HCT116 (cell line): ENCODE results near the gene OR11A1. TPM values are rescaled to one million over a fixed set of nuclear protein-coding genes. Genes with fewer than 3 reads are reported as not detected.

Source experiments
- ATAC-seq: fragments of 200-7000 bp; cut with Tn5 transposase; 2 replicates; pipeline ENCODE4 v1.9.1; 2020; ENCODE audit warnings: mild to moderate bottlenecking, moderate library complexity
- BruUV-seq: library from RNA; stranded (reverse); fragments of 400-500 nt; replicated peaks from 2 replicates; lab custom pipeline; 2021; lab: Mats Ljungman, UMichigan
- CTCF ChIA-PET: fragments of 300-600 bp; sonication (Branson Sonifier 250); formaldehyde crosslinking; loops from one replicate; lab custom pipeline; 2021; ENCODE audit warnings: antibody characterized with exemption; lab: Charles Lee
- POLR2A ChIA-PET: fragments of 300-600, 350-600 bp; sonication (Branson Sonifier 250); formaldehyde crosslinking; loops from one replicate; lab custom pipeline; 2021; ENCODE audit warnings: antibody characterized with exemption; lab: Charles Lee
- RAD21 ChIA-PET, 2 experiments: fragments of 300-600 bp; sonication (Branson Sonifier 250); formaldehyde crosslinking; loops; one replicate each; lab custom pipeline; 2023; ENCODE audit warnings: low total read pairs in 2 of 2; ENCODE audit not compliant: uncharacterized antibody in 2 of 2, unreplicated experiment in 2 of 2, low non-redundant PET in 1 of 2; lab: Charles Lee
- DNase-seq: peaks from one replicate; pipeline ENCODE4 v3.0.0-alpha.2; 2010; ENCODE audit warnings: low read depth, low spot score
- H2AFZ ChIP-seq: fragments of 200-600 bp; shearing (Covaris generic), sonication (generic); 2 replicates; pipeline ENCODE4 v1.6.1; 2017; ENCODE audit warnings: low read depth, mixed run types, mixed read lengths, antibody characterized with exemption, low read length; ENCODE audit not compliant: poor library complexity, severe bottlenecking
- H3K27ac ChIP-seq: 2 replicates; pipeline ENCODE4 v1.5.1; 2012; ENCODE audit warnings: low read depth, low read length
- H3K27me3 ChIP-seq: fragments of 200-600 bp; sonication (generic); 2 replicates; pipeline ENCODE4 v1.6.1; 2016; ENCODE audit warnings: mixed run types, low read length, mixed read lengths; ENCODE audit not compliant: insufficient read depth
- H3K36me3 ChIP-seq, 2 experiments: fragments of 200-500 bp in 1 of 2; fragments of 200-600 bp in 1 of 2; sonication (Bioruptor generic) in 1 of 2; sonication (generic) in 1 of 2; 2 replicates each; pipeline versions ENCODE4 v1.5.1 to v1.6.1; 2014 to 2016; ENCODE audit warnings: low read length in 2 of 2, inconsistent platforms in 1 of 2, mixed read lengths in 1 of 2, mixed run types in 1 of 2; ENCODE audit not compliant: insufficient read depth in 2 of 2, control insufficient read depth in 1 of 2
- H3K4me1 ChIP-seq, 2 experiments: fragments of 200-600 bp in 1 of 2; sonication (generic) in 1 of 2; 2 replicates each; pipeline versions ENCODE4 v1.5.1 to v1.6.1; 2012 to 2017; ENCODE audit warnings: low read length in 2 of 2, inconsistent platforms in 1 of 2, mild to moderate bottlenecking in 1 of 2, mixed read lengths in 1 of 2, mixed run types in 1 of 2, moderate library complexity in 1 of 2; ENCODE audit not compliant: insufficient read depth in 2 of 2, control insufficient read depth in 1 of 2
- H3K4me2 ChIP-seq: fragments of 200-600 bp; sonication (generic); 2 replicates; pipeline ENCODE4 v1.6.1; 2017; ENCODE audit warnings: mixed run types, low read length, mixed read lengths
- H3K4me3 ChIP-seq, 2 experiments: fragments of 200-600 bp in 1 of 2; sonication (generic) in 1 of 2; replicated peaks in 1 of 2; 2 replicates each; pipeline ENCODE4 v1.5.1; 2011 to 2016; ENCODE audit warnings: low read length in 2 of 2, control low read depth in 1 of 2, low read depth in 1 of 2, mild to moderate bottlenecking in 1 of 2, mixed read lengths in 1 of 2, mixed run types in 1 of 2
- H3K79me2 ChIP-seq: fragments of 200-600 bp; sonication (generic); 2 replicates; pipeline ENCODE4 v1.6.1; 2017; ENCODE audit warnings: mild to moderate bottlenecking, mixed run types, low read length, moderate library complexity, mixed read lengths; ENCODE audit not compliant: insufficient read depth
- H3K9ac ChIP-seq: fragments of 200-600 bp; sonication (generic); 2 replicates; pipeline ENCODE4 v1.6.1; 2016; ENCODE audit warnings: low read length, mixed read lengths
- H3K9me2 ChIP-seq: fragments of 200-600 bp; sonication (generic), shearing (Covaris generic); 2 replicates; pipeline ENCODE4 v1.6.1; 2017; ENCODE audit warnings: mixed run types, mild to moderate bottlenecking, moderate library complexity; ENCODE audit not compliant: insufficient read depth
- H3K9me3 ChIP-seq, 2 experiments: fragments of 200-500 bp in 1 of 2; fragments of 200-600 bp in 1 of 2; sonication (Bioruptor generic) in 1 of 2; sonication (generic) in 1 of 2; 2 replicates each; pipeline ENCODE4 v1.6.1; 2014 to 2017; ENCODE audit warnings: low read length in 2 of 2, mixed read lengths in 2 of 2, inconsistent platforms in 1 of 2, low read depth in 1 of 2, mild to moderate bottlenecking in 1 of 2, mixed run types in 1 of 2, moderate library complexity in 1 of 2; ENCODE audit not compliant: control insufficient read depth in 1 of 2, insufficient read depth in 1 of 2
- H4K20me1 ChIP-seq: fragments of 200-600 bp; sonication (generic), shearing (Covaris generic); 2 replicates; pipeline ENCODE4 v1.6.1; 2017; ENCODE audit warnings: mixed run types, mild to moderate bottlenecking, moderate library complexity; ENCODE audit not compliant: insufficient read depth
- CBX3 ChIP-seq: IDR thresholded peaks from 2 replicates; pipeline ENCODE4 v1.6.1; 2012; ENCODE audit warnings: low read depth
- CTCF ChIP-seq, 3 experiments: fragments of 200-600 bp in 1 of 3; sonication (generic) in 1 of 3; IDR thresholded peaks in 2 of 3; conservative IDR thresholded peaks in 1 of 3; 2 replicates each; pipeline ENCODE4 v1.5.1; 2012 to 2017; ENCODE audit warnings: low read depth in 2 of 3, low read length in 2 of 3, antibody characterized with exemption in 1 of 3, borderline replicate concordance in 1 of 3, control low read depth in 1 of 3, mild to moderate bottlenecking in 1 of 3, mixed read lengths in 1 of 3, mixed run types in 1 of 3, moderate library complexity in 1 of 3; ENCODE audit not compliant: insufficient read depth in 1 of 3
- EGR1 ChIP-seq: IDR thresholded peaks from 2 replicates; pipeline ENCODE4 v1.6.1; 2012; ENCODE audit warnings: low read depth
- EZH2phosphoT487 ChIP-seq: fragments of 200-600 bp; IDR thresholded peaks from 2 replicates; pipeline ENCODE4 v1.6.1; 2018; ENCODE audit warnings: antibody characterized with exemption, borderline replicate concordance
- JUND ChIP-seq: IDR thresholded peaks from 2 replicates; pipeline ENCODE4 v1.6.1; 2012
- MAX ChIP-seq: IDR thresholded peaks from 2 replicates; pipeline ENCODE4 v1.6.1; 2012
- POLR2A ChIP-seq: IDR thresholded peaks from 2 replicates; pipeline ENCODE4 v1.7.0; 2011; ENCODE audit warnings: borderline replicate concordance; ENCODE audit not compliant: insufficient read depth, insufficient read length; ENCODE audit errors: extremely low read depth
- POLR2AphosphoS5 ChIP-seq: IDR thresholded peaks from 2 replicates; pipeline ENCODE4 v1.6.1; 2011; ENCODE audit warnings: mild to moderate bottlenecking, low read depth, low read length, moderate library complexity
- RAD21 ChIP-seq: IDR thresholded peaks from 2 replicates; pipeline ENCODE4 v1.6.1; 2012; ENCODE audit warnings: low read depth, mild to moderate bottlenecking
- REST ChIP-seq: IDR thresholded peaks from 2 replicates; pipeline ENCODE4 v1.6.1; 2012; ENCODE audit warnings: low read depth
- SIN3A ChIP-seq: IDR thresholded peaks from 2 replicates; pipeline ENCODE4 v1.6.1; 2012; ENCODE audit warnings: low read depth
- SP1 ChIP-seq: IDR thresholded peaks from 2 replicates; pipeline ENCODE4 v1.6.1; 2012; ENCODE audit warnings: low read depth
- YY1 ChIP-seq: IDR thresholded peaks from 2 replicates; pipeline ENCODE4 v1.6.1; 2011; ENCODE audit warnings: low read length, low read depth, moderate library complexity, mild to moderate bottlenecking; ENCODE audit not compliant: insufficient replicate concordance; ENCODE audit errors: extremely low read depth
- ZBTB33 ChIP-seq: IDR thresholded peaks from 2 replicates; pipeline ENCODE4 v1.6.1; 2011; ENCODE audit warnings: mild to moderate bottlenecking, low read length, moderate library complexity; ENCODE audit not compliant: insufficient replicate concordance; ENCODE audit errors: extremely low read depth
- ZFX ChIP-seq: fragments of 450-650 bp; IDR thresholded peaks from 2 replicates; pipeline ENCODE4 v1.6.1; 2017
- intact Hi-C: fragments of 100-400 bp; cut with micrococcal nuclease; formaldehyde crosslinking; loops from 2 replicates; pipeline ENCODE4 v1.10.0; 2022
- total RNA-seq: library from RNA; stranded (reverse); gene quantifications from one replicate; pipeline ENCODE4 v1.2.1, GENCODE V29; 2021; ENCODE audit not compliant: unreplicated experiment

OR11A1 gene
- total RNA-seq, 1 experiment from 2014 or later: not detected

GRCh38 chr6:29399525-29399924, 57.3 kb downstream of the OR11A1 start:
- Histone ChIP-seq H3K9me3 (no peaks in the 10 kb centered on the region), H3K27me3 (no peaks in the 10 kb centered on the region), H3K9ac (no peak overlapping the region), H3K4me3 (no peak overlapping the region), H4K20me1 (no peaks in the 10 kb centered on the region), H3K79me2 (no peaks in the 10 kb centered on the region), H3K9me2 (no peaks in the 10 kb centered on the region), H3K27ac (no peak overlapping the region), H3K4me2 (no peak overlapping the region), H3K36me3 (no peaks in the 10 kb centered on the region), H2AFZ (no peak overlapping the region), H3K4me1 (no peaks in the 10 kb centered on the region)
- CTCF ChIA-PET: interaction anchor here (1.0 kb wide), 1 partner anchor 254 kb away, joined by 3 read pairs; no protein-coding TSS in a partner anchor
- RAD21 ChIA-PET: no interaction called here
- intact Hi-C loops: no loop called here
- BruUV-seq: no TSS peak
- ATAC-seq (no peak), DNase-seq (no peak)
- POLR2A ChIA-PET: no interaction called here
- no peak for TF ChIP-seq SP1
- TF ChIP-seq SIN3A: no peak
- TF ChIP-seq CBX3: no peak
- no peak for TF ChIP-seq POLR2A
- no peak for TF ChIP-seq JUND
- no peak for TF ChIP-seq EGR1
- no peak for TF ChIP-seq REST
- TF ChIP-seq MAX: no peak
- no peak for TF ChIP-seq RAD21
- TF ChIP-seq CTCF (IDR thresholded peaks at IDR 0.05 in 2 of 3, conservative IDR thresholded peaks at IDR 0.05 in 1 of 3; ENCODE audit: borderline replicate concordance in 1 of 3, insufficient read depth in 1 of 3, low read depth in 2 of 3, low read length in 2 of 3): no peak
- no peak for TF ChIP-seq YY1
- no peak for TF ChIP-seq POLR2AphosphoS5
- TF ChIP-seq ZFX: no peak
- TF ChIP-seq EZH2phosphoT487: no peak
- no peak for TF ChIP-seq ZBTB33
